Naive B cell (primary cell): ENCODE results near the gene BTG2. TPM values are rescaled to one million over a fixed set of nuclear protein-coding genes. Genes with fewer than 3 reads are reported as not detected.
A peak's percentile ranks its signal among the peaks of the same experiment; 100 is the strongest.
"Not testable (repeated sequence)": the region's sequence is repeated elsewhere in the genome, so short reads cannot be mapped to it uniquely, and the experiment has no call there.

ENCODE experiments used
- ATAC-seq, 2 donors: fragments of 150-1000 bp; cut with Tn5 transposase; 2 replicates each; pipeline ENCODE4 v1.10.0; 2021; ENCODE audit warnings: low read depth in 2 of 2, mild to moderate bottlenecking in 2 of 2, moderate library complexity in 2 of 2
- DNase-seq: peaks from one replicate; pipeline ENCODE4 v3.0.0; 2022
- H3K27ac Mint-ChIP-seq, 6 donors: one replicate each; pipeline ENCODE4 v1.8.0; 2020 to 2022; ENCODE audit warnings: mild to moderate bottlenecking in 6 of 6, mixed read lengths in 6 of 6, moderate library complexity in 5 of 6, inconsistent platforms in 2 of 6
- H3K27me3 Mint-ChIP-seq, 3 donors: one replicate each; pipeline ENCODE4 v1.8.0; 2021 to 2022; ENCODE audit warnings: mixed read lengths in 3 of 3, mild to moderate bottlenecking in 1 of 3
- H3K36me3 Mint-ChIP-seq, 2 donors: one replicate each; pipeline ENCODE4 v1.8.0; 2020 to 2022; ENCODE audit warnings: mixed read lengths in 2 of 2, inconsistent platforms in 1 of 2, mild to moderate bottlenecking in 1 of 2
- H3K4me1 Mint-ChIP-seq, 3 donors: one replicate each; pipeline ENCODE4 v1.8.0; 2020 to 2022; ENCODE audit warnings: mixed read lengths in 3 of 3, inconsistent platforms in 1 of 3, mild to moderate bottlenecking in 1 of 3, moderate library complexity in 1 of 3
- H3K4me3 Mint-ChIP-seq, 8 donors: one replicate each; pipeline ENCODE4 v1.8.0; 2020 to 2022; ENCODE audit warnings: mild to moderate bottlenecking in 8 of 8, mixed read lengths in 8 of 8, moderate library complexity in 8 of 8, inconsistent platforms in 2 of 8
- H3K9me3 Mint-ChIP-seq, 7 donors: one replicate each; pipeline ENCODE4 v1.8.0; 2020 to 2022; ENCODE audit warnings: mixed read lengths in 7 of 7, mild to moderate bottlenecking in 5 of 7, inconsistent platforms in 2 of 7, moderate library complexity in 1 of 7
- polyA plus RNA-seq, 6 donors: library from polyadenylated mRNA; unstranded; fragments of 300-500 nt; fragmentation: Illumina TruSeq; gene quantifications; one replicate each; pipeline ENCODE4 v1.2.3, GENCODE V29; 2021; ENCODE audit warnings: low read depth in 6 of 6

The BTG2 gene
- polyA plus RNA-seq, 6 donors from 2014 or later: 315 to 687 (median 417) TPM

- peak; percentile 3 to 5 for ATAC-seq
- peaks cover 37 to 43% of the 10 kb centered on the region in 2 donors for H3K36me3 Mint-ChIP-seq
- peak overlapping the region; percentile 94 to 100 (median 99) for H3K27ac Mint-ChIP-seq
- H3K9me3 Mint-ChIP-seq: no peaks in the 10 kb centered on the region
- DNase-seq: no peak
- H3K4me3 Mint-ChIP-seq: peak overlapping the region; percentile 95 to 100 (median 98)
- H3K4me1 Mint-ChIP-seq: peaks cover 75 to 85% (median 78%) of the 10 kb centered on the region in 3 donors
- H3K27me3 Mint-ChIP-seq: no peaks in the 10 kb centered on the region
Observed at GRCh38 chr1:203305809-203306088, 430 bp downstream of the BTG2 start.

GRCh38 chr1:203306089-203306964 lies 1.0 kb downstream of the BTG2 start:
- Mint-ChIP-seq H3K27ac (peak overlapping the region; percentile 94 to 100 (median 99)), H3K4me1 (peaks cover 75 to 85% (median 78%) of the 10 kb centered on the region in 3 donors), H3K9me3 (no peaks in the 10 kb centered on the region), H3K4me3 (peak overlapping the region; percentile 95 to 100 (median 98)), H3K27me3 (no peaks in the 10 kb centered on the region), H3K36me3 (peaks cover 37 to 43% of the 10 kb centered on the region in 2 donors)
- DNase-seq: no peak
- ATAC-seq: no peak

- Mint-ChIP-seq H3K27me3 (no peaks in the 10 kb centered on the region), H3K9me3 (no peaks in the 10 kb centered on the region), H3K4me1 (peaks cover 78 to 90% (median 82%) of the 10 kb centered on the region in 3 donors), H3K36me3 (peaks cover 37 to 43% of the 10 kb centered on the region in 2 donors), H3K4me3 (peak overlapping the region; percentile 95 to 100 (median 98)), H3K27ac (peak overlapping the region; percentile 94 to 100 (median 99))
- ATAC-seq (no peak), DNase-seq (no peak)
Observed at GRCh38 chr1:203306965-203307541, 1.7 kb downstream of the BTG2 start.

- Mint-ChIP-seq H3K36me3 (peaks cover 37 to 43% of the 10 kb centered on the region in 2 donors), H3K4me1 (peaks cover 77 to 84% (median 79%) of the 10 kb centered on the region in 3 donors), H3K27ac (peak overlapping the region; percentile 61 to 100 (median 99)), H3K9me3 (no peaks in the 10 kb centered on the region), H3K4me3 (peak overlapping the region; percentile 95 to 100 (median 98)), H3K27me3 (no peaks in the 10 kb centered on the region)
- DNase-seq (no peak), ATAC-seq (no peak)
Observed at GRCh38 chr1:203307641-203308126, 2.4 kb downstream of the BTG2 start.

- peaks cover 37 to 45% of the 10 kb centered on the region in 2 donors for H3K36me3 Mint-ChIP-seq
- DNase-seq (no peak), ATAC-seq (no peak)
- peaks cover 72 to 80% (median 76%) of the 10 kb centered on the region in 3 donors for H3K4me1 Mint-ChIP-seq
- peak overlapping the region; percentile 58 to 100 (median 86) for H3K27ac Mint-ChIP-seq
- H3K9me3 Mint-ChIP-seq: no peaks in the 10 kb centered on the region
- no peaks in the 10 kb centered on the region for H3K27me3 Mint-ChIP-seq
- peak overlapping the region; percentile 95 to 100 (median 98) for H3K4me3 Mint-ChIP-seq
Observed at GRCh38 chr1:203308328-203308922, 3.1 kb downstream of the BTG2 start.

GRCh38 chr1:203308923-203309331 lies 3.6 kb downstream of the BTG2 start:
- Mint-ChIP-seq H3K4me3 (peak overlapping the region; percentile 95 to 100 (median 98)), H3K4me1 (peaks cover 67 to 80% (median 76%) of the 10 kb centered on the region in 3 donors), H3K27ac (peak overlapping the region; percentile 28 to 100 (median 86)), H3K27me3 (no peaks in the 10 kb centered on the region), H3K9me3 (no peaks in the 10 kb centered on the region), H3K36me3 (peaks cover 37 to 50% of the 10 kb centered on the region in 2 donors)
- no peak for DNase-seq
- no peak for ATAC-seq

- H3K27me3 Mint-ChIP-seq: no peaks in the 10 kb centered on the region
- ATAC-seq (no peak), DNase-seq (no peak)
- peaks cover 34 to 46% of the 10 kb centered on the region in 2 donors for H3K36me3 Mint-ChIP-seq
- peaks cover 59 to 79% (median 66%) of the 10 kb centered on the region in 3 donors for H3K4me1 Mint-ChIP-seq
- H3K27ac Mint-ChIP-seq: peak overlapping the region; percentile 49 to 99 (median 68)
- no peaks in the 10 kb centered on the region for H3K9me3 Mint-ChIP-seq
- H3K4me3 Mint-ChIP-seq: peak overlapping the region; percentile 19 to 100 (median 60)
Observed at GRCh38 chr1:203311368-203312301, 6.3 kb downstream of the BTG2 start.

GRCh38 chr1:203314025-203314759 lies 8.9 kb downstream of the BTG2 start:
- not testable (repeated sequence) for ATAC-seq, H3K9me3 Mint-ChIP-seq, H3K27me3 Mint-ChIP-seq, DNase-seq
- H3K36me3 Mint-ChIP-seq: peaks cover 12 to 23% of the 10 kb centered on the region in 2 donors
- peak overlapping the region in 3 of 6 donors; percentile 47 to 82 (median 67) for H3K27ac Mint-ChIP-seq
- peaks cover 52 to 83% (median 64%) of the 10 kb centered on the region in 3 donors for H3K4me1 Mint-ChIP-seq
- peak overlapping the region in 2 of 8 donors; percentile 18 to 47 for H3K4me3 Mint-ChIP-seq

- Mint-ChIP-seq H3K27me3 (no peaks in the 10 kb centered on the region), H3K4me3 (no peak overlapping the region), H3K36me3 (peaks cover 0 to 9% of the 10 kb centered on the region in 2 donors), H3K27ac (peak overlapping the region in 3 of 6 donors; percentile 15 to 80 (median 49)), H3K9me3 (no peaks in the 10 kb centered on the region), H3K4me1 (peaks cover 50 to 83% (median 64%) of the 10 kb centered on the region in 3 donors)
- DNase-seq: no peak
- ATAC-seq: no peak
Observed at GRCh38 chr1:203316626-203317093, 11.3 kb downstream of the BTG2 start.

GRCh38 chr1:203317429-203318228 lies 12.3 kb downstream of the BTG2 start:
- peaks cover 57 to 84% (median 69%) of the 10 kb centered on the region in 3 donors for H3K4me1 Mint-ChIP-seq
- H3K9me3 Mint-ChIP-seq: no peaks in the 10 kb centered on the region
- peak overlapping the region in 2 of 8 donors; percentile 5 to 39 for H3K4me3 Mint-ChIP-seq
- no peaks in the 10 kb centered on the region for H3K27me3 Mint-ChIP-seq
- ATAC-seq (no peak), DNase-seq (no peak)
- H3K36me3 Mint-ChIP-seq: peaks cover 0 to 9% of the 10 kb centered on the region in 2 donors
- H3K27ac Mint-ChIP-seq: peak overlapping the region; percentile 34 to 91 (median 52)

- Mint-ChIP-seq H3K4me1 (peaks cover 63 to 85% (median 74%) of the 10 kb centered on the region in 3 donors), H3K36me3 (peaks cover 0 to 9% of the 10 kb centered on the region in 2 donors), H3K27me3 (no peaks in the 10 kb centered on the region), H3K27ac (peak overlapping the region in 4 of 6 donors; percentile 34 to 95 (median 52)), H3K4me3 (no peak overlapping the region), H3K9me3 (no peaks in the 10 kb centered on the region)
- ATAC-seq (no peak), DNase-seq (no peak)
Observed at GRCh38 chr1:203318229-203318517, 12.9 kb downstream of the BTG2 start.
